ENCODE data around the gene CNTN4.

GRCh38 chr3:2363854-2364253, 265.2 kb downstream of the CNTN4 start:
- TF ChIP-seq CTCF (IDR thresholded peaks at IDR 0.05): no peak
- TF ChIP-seq POLR2AphosphoS5 (IDR thresholded peaks at IDR 0.05): no peak
